Epithelial cell of prostate (primary cell): ENCODE measurements around the gene PLCL1.

Experiments
- DNase-seq: peaks from one replicate; pipeline ENCODE4 v3.0.0-alpha.2; 2011; ENCODE audit warnings: low read depth, low spot score
- H3K27ac ChIP-seq: fragments of 450-650 bp; 2 replicates; pipeline ENCODE4 v1.5.1; 2017; ENCODE audit warnings: mild to moderate bottlenecking

Gene PLCL1

GRCh38 chr2:198080879-198081765, 276.7 kb downstream of the PLCL1 start:
- no peak overlapping the region for H3K27ac ChIP-seq
- DNase-seq, result no peak

- DNase-seq, result no peak
- H3K27ac ChIP-seq, result no peak overlapping the region
Measured at GRCh38 chr2:198084156-198084555, 279.8 kb downstream of the PLCL1 start.

GRCh38 chr2:198096002-198096401, 291.6 kb downstream of the PLCL1 start:
- H3K27ac ChIP-seq, result no peak overlapping the region
- no peak for DNase-seq

- H3K27ac ChIP-seq, result no peak overlapping the region
- DNase-seq, result no peak
Measured at GRCh38 chr2:198096965-198097364, 292.6 kb downstream of the PLCL1 start.

GRCh38 chr2:198097630-198098029, 293.2 kb downstream of the PLCL1 start:
- DNase-seq, result no peak
- no peak overlapping the region for H3K27ac ChIP-seq

- H3K27ac ChIP-seq, result no peak overlapping the region
- DNase-seq, result no peak
Measured at GRCh38 chr2:198098386-198098785, 294.0 kb downstream of the PLCL1 start.

GRCh38 chr2:198098918-198099317, 294.5 kb downstream of the PLCL1 start:
- no peak for DNase-seq
- no peak overlapping the region for H3K27ac ChIP-seq

GRCh38 chr2:198100346-198100745, 296.0 kb downstream of the PLCL1 start:
- H3K27ac ChIP-seq, result no peak overlapping the region
- DNase-seq, result no peak

GRCh38 chr2:198101688-198102087, 297.3 kb downstream of the PLCL1 start:
- no peak for DNase-seq

GRCh38 chr2:198102120-198102519, 297.7 kb downstream of the PLCL1 start:
- no peak overlapping the region for H3K27ac ChIP-seq
- no peak for DNase-seq

More at GRCh38 chr2:198101688-198102087, 297.3 kb downstream of the PLCL1 start:
- no peak overlapping the region for H3K27ac ChIP-seq

- DNase-seq, result no peak
- no peak overlapping the region for H3K27ac ChIP-seq
Measured at GRCh38 chr2:198102856-198103255, 298.5 kb downstream of the PLCL1 start.

GRCh38 chr2:198106621-198107385, 302.4 kb downstream of the PLCL1 start:
- H3K27ac ChIP-seq, result no peak overlapping the region
- DNase-seq, result no peak

GRCh38 chr2:198113316-198113715, 308.9 kb downstream of the PLCL1 start:
- H3K27ac ChIP-seq, result no peak overlapping the region

GRCh38 chr2:198114064-198114463, 309.7 kb downstream of the PLCL1 start:
- no peak overlapping the region for H3K27ac ChIP-seq
- no peak for DNase-seq

More at GRCh38 chr2:198113316-198113715, 308.9 kb downstream of the PLCL1 start:
- DNase-seq, result no peak

- no peak overlapping the region for H3K27ac ChIP-seq
- no peak for DNase-seq
Measured at GRCh38 chr2:198115201-198115600, 310.8 kb downstream of the PLCL1 start.

GRCh38 chr2:198116756-198117155, 312.4 kb downstream of the PLCL1 start:
- H3K27ac ChIP-seq, result no peak overlapping the region
- DNase-seq, result no peak

- DNase-seq, result no peak
Measured at GRCh38 chr2:198117406-198118041, 313.1 kb downstream of the PLCL1 start.

GRCh38 chr2:198127627-198128026, 323.2 kb downstream of the PLCL1 start:
- peak; percentile 8 for DNase-seq
- no peak overlapping the region for H3K27ac ChIP-seq

More at GRCh38 chr2:198117406-198118041, 313.1 kb downstream of the PLCL1 start:
- H3K27ac ChIP-seq, result no peak overlapping the region

GRCh38 chr2:198129609-198130008, 325.2 kb downstream of the PLCL1 start:
- no peak overlapping the region for H3K27ac ChIP-seq
- DNase-seq, result no peak

- no peak overlapping the region for H3K27ac ChIP-seq
- DNase-seq, result no peak
Measured at GRCh38 chr2:198134293-198134955, 330.0 kb downstream of the PLCL1 start.
